OCI-LY3 (cell line): ENCODE measurements around the gene DENND2A.

Source experiments
- CTCF ChIP-seq: fragments of 200-600, 300-600 bp; sonication (generic); IDR thresholded peaks from 2 replicates; pipeline ENCODE4 v1.5.1; 2014; ENCODE audit warnings: antibody characterized with exemption, low read length, low read depth
- EZH2phosphoT487 ChIP-seq: fragments of 200-600 bp; shearing (Covaris generic); IDR thresholded peaks from 2 replicates; pipeline ENCODE4 v1.6.1; 2018; ENCODE audit warnings: antibody characterized with exemption, mixed run types, low read depth

GRCh38 chr7:140595468-140596092 is 45.0 kb downstream of the DENND2A start:
- TF ChIP-seq CTCF (no peak), EZH2phosphoT487 (no peak)
